Lung (tissue), 12 donors: Measurements from ENCODE around the gene ZNF219. TPM values are rescaled to one million over a fixed set of nuclear protein-coding genes. Genes with fewer than 3 reads are reported as not detected.

ENCODE experiments used
- ATAC-seq: fragments of 200-7000 bp; cut with Tn5 transposase; one replicate; pipeline ENCODE4 v1.9.1; 2020; ENCODE audit warnings: moderate number of reproducible peaks; ENCODE audit not compliant: insufficient read depth, low FRiP score
- DNase-seq, 3 donors: peaks; one replicate each; pipeline ENCODE4 v3.0.0-alpha.2; 2013 to 2017
- H3K27ac ChIP-seq, 2 donors: one replicate each; pipeline ENCODE4 v1.5.1; 2013; ENCODE audit warnings: mild to moderate bottlenecking in 2 of 2, moderate library complexity in 2 of 2, control low read depth in 1 of 2, inconsistent platforms in 1 of 2, low read depth in 1 of 2, low read length in 1 of 2
- H3K27me3 ChIP-seq, 3 donors: one replicate each; pipeline ENCODE4 v1.5.1; 2013; ENCODE audit warnings: low read length in 2 of 3; ENCODE audit not compliant: control insufficient read depth in 3 of 3, insufficient read depth in 3 of 3
- H3K36me3 ChIP-seq, 4 donors: one replicate each; pipeline ENCODE4 v1.5.1; 2013; ENCODE audit warnings: low read length in 4 of 4, mild to moderate bottlenecking in 1 of 4, moderate library complexity in 1 of 4; ENCODE audit not compliant: control insufficient read depth in 4 of 4, insufficient read depth in 4 of 4
- H3K4me1 ChIP-seq, 5 donors: one replicate each; pipeline ENCODE4 v1.5.1; 2013; ENCODE audit warnings: low read length in 5 of 5, mild to moderate bottlenecking in 2 of 5, moderate library complexity in 1 of 5; ENCODE audit not compliant: control insufficient read depth in 5 of 5, insufficient read depth in 5 of 5
- H3K4me3 ChIP-seq: one replicate; pipeline ENCODE4 v1.5.1; 2013; ENCODE audit warnings: mild to moderate bottlenecking, control low read depth, moderate library complexity
- H3K9ac ChIP-seq, 2 donors: one replicate each; pipeline ENCODE4 v1.5.1; 2013; ENCODE audit warnings: low read length in 2 of 2, control low read depth in 1 of 2; ENCODE audit not compliant: insufficient read depth in 1 of 2
- H3K9me3 ChIP-seq, 4 donors: one replicate each; pipeline ENCODE4 v1.5.1; 2013; ENCODE audit warnings: low read length in 3 of 4, mild to moderate bottlenecking in 1 of 4, moderate library complexity in 1 of 4; ENCODE audit not compliant: control insufficient read depth in 4 of 4, insufficient read depth in 3 of 4
- CTCF ChIP-seq: IDR thresholded peaks from 2 replicates; pipeline ENCODE4 v1.5.1; 2012; ENCODE audit warnings: mild to moderate bottlenecking; ENCODE audit errors: control extremely low read depth, extremely low read depth
- WGBS, 2 donors: extraction: QIAGEN DNeasy Blood & Tissue Kit; methylation state at CpG; one replicate each; pipeline ENCODE4 v1.1.7; 2013; 5-methylcytosine and 5-hydroxymethylcytosine counted together
- polyA plus RNA-seq, 2 donors: library from polyadenylated mRNA; stranded (reverse); fragments of 200-250 nt; gene quantifications; one replicate each; pipeline ENCODE4 v1.2.1, GENCODE V29; 2013
- total RNA-seq, 2 donors: library from RNA; depleted of rRNA in 1 of 2; stranded (reverse); fragments of >200 nt in 1 of 2; gene quantifications; one replicate each; pipeline ENCODE4 v1.2.1, GENCODE V29; 2014 to 2021
- donor health status: control.
- donor health status: control.
- donor health status: Bipolar disorder and iron deficiency.
- donor health status: healthy.
- donor health status: DM: yes; HTN: yes; CAD: no.

Gene ZNF219
- total and polyA plus RNA-seq, 4 donors = 8.0 to 48.5 (median 30.0) TPM

GRCh38 chr14:21068521-21069387, 29.7 kb downstream of the ZNF219 start:
- Histone ChIP-seq H3K27me3 (no peaks in the 10 kb centered on the region), H3K4me1 (peaks cover 0 to 30% (median 0%) of the 10 kb centered on the region in 5 donors), H3K36me3 (peaks cover 0 to 12% (median 5%) of the 10 kb centered on the region in 4 donors), H3K9me3 (no peaks in the 10 kb centered on the region), H3K9ac (peak overlapping the region in 1 of 2 donors; percentile 79), H3K4me3 (no peak overlapping the region), H3K27ac (peak overlapping the region in 1 of 2 donors; percentile 83)
- peak; percentile 73 to 85 (median 84) for DNase-seq
- peak; percentile 46 for TF ChIP-seq CTCF
- 3% methylated on average over 43 to 45 of the region's 45 CpGs for WGBS, 2 donors
- ATAC-seq = no peak

GRCh38 chr14:21066882-21067502, 31.5 kb downstream of the ZNF219 start:
- no peak for TF ChIP-seq CTCF
- no peak for ATAC-seq
- no peaks in the 10 kb centered on the region for H3K27me3 ChIP-seq
- WGBS, 2 donors = 83 to 87% methylated on average over 7 of the region's 7 CpGs
- no peaks in the 10 kb centered on the region for H3K9me3 ChIP-seq
- H3K27ac ChIP-seq = no peak overlapping the region
- no peak overlapping the region for H3K9ac ChIP-seq
- H3K36me3 ChIP-seq = no peaks in the 10 kb centered on the region
- H3K4me3 ChIP-seq = no peak overlapping the region
- DNase-seq = no peak
- H3K4me1 ChIP-seq = peaks cover 0 to 17% (median 0%) of the 10 kb centered on the region in 5 donors

GRCh38 chr14:21063479-21063878, 35.0 kb downstream of the ZNF219 start:
- no peaks in the 10 kb centered on the region for H3K27me3 ChIP-seq
- no peaks in the 10 kb centered on the region for H3K9me3 ChIP-seq
- peak overlapping the region in 1 of 2 donors; percentile 7 for H3K9ac ChIP-seq
- no peak overlapping the region for H3K4me3 ChIP-seq
- H3K4me1 ChIP-seq = peaks cover 0 to 3% (median 0%) of the 10 kb centered on the region in 5 donors
- no peak for TF ChIP-seq CTCF
- WGBS, 2 donors = 66 to 81% methylated on average over 3 of the region's 3 CpGs
- H3K36me3 ChIP-seq = no peaks in the 10 kb centered on the region
- DNase-seq = peak; percentile 33 to 60 (median 49)
- no peak for ATAC-seq
- H3K27ac ChIP-seq = no peak overlapping the region
